Activated CD8-positive, alpha-beta memory T cell treated with anti-CD3 and anti-CD28 coated beads, Interleukin-2, amount 50 U/mL, for 1 hour (primary cell): ENCODE measurements around the gene PCDH9.

Experiments used
- DNase-seq: peaks from one replicate; pipeline ENCODE4 v3.0.0-alpha.2; 2020; ENCODE audit errors: extremely low read depth

PCDH9 gene

GRCh38 chr13:66567899-66568612, 662.1 kb downstream of the PCDH9 start:
- DNase-seq = no peak

- no peak for DNase-seq
Observed at GRCh38 chr13:66565279-66565678, 664.9 kb downstream of the PCDH9 start.

GRCh38 chr13:66563076-66563475, 667.1 kb downstream of the PCDH9 start:
- DNase-seq = no peak

GRCh38 chr13:66562054-66562453, 668.1 kb downstream of the PCDH9 start:
- DNase-seq = no peak

GRCh38 chr13:66560991-66561390, 669.1 kb downstream of the PCDH9 start:
- no peak for DNase-seq

GRCh38 chr13:66560189-66560588, 669.9 kb downstream of the PCDH9 start:
- DNase-seq = no peak

GRCh38 chr13:66559093-66559492, 671.0 kb downstream of the PCDH9 start:
- DNase-seq = no peak

GRCh38 chr13:66558506-66558905, 671.6 kb downstream of the PCDH9 start:
- DNase-seq = no peak

GRCh38 chr13:66557357-66557756, 672.8 kb downstream of the PCDH9 start:
- DNase-seq = no peak

GRCh38 chr13:66556306-66556705, 673.8 kb downstream of the PCDH9 start:
- DNase-seq = no peak

GRCh38 chr13:66553391-66553790, 676.7 kb downstream of the PCDH9 start:
- no peak for DNase-seq

GRCh38 chr13:66551128-66551527, 679.0 kb downstream of the PCDH9 start:
- DNase-seq = no peak

GRCh38 chr13:66547685-66548084, 682.5 kb downstream of the PCDH9 start:
- DNase-seq = no peak

- no peak for DNase-seq
Observed at GRCh38 chr13:66546534-66547379, 683.4 kb downstream of the PCDH9 start.

- DNase-seq = no peak
Observed at GRCh38 chr13:66543780-66544179, 686.4 kb downstream of the PCDH9 start.

GRCh38 chr13:66537417-66537816, 692.7 kb downstream of the PCDH9 start:
- DNase-seq = no peak

- no peak for DNase-seq
Observed at GRCh38 chr13:66536746-66537145, 693.4 kb downstream of the PCDH9 start.

- DNase-seq = no peak
Observed at GRCh38 chr13:66534561-66534960, 695.6 kb downstream of the PCDH9 start.

GRCh38 chr13:66532845-66533244, 697.3 kb downstream of the PCDH9 start:
- no peak for DNase-seq

GRCh38 chr13:66532146-66532545, 698.0 kb downstream of the PCDH9 start:
- DNase-seq = no peak

GRCh38 chr13:66530686-66531085, 699.5 kb downstream of the PCDH9 start:
- DNase-seq = no peak

- no peak for DNase-seq
Observed at GRCh38 chr13:66530158-66530557, 700.0 kb downstream of the PCDH9 start.

- DNase-seq = no peak
Observed at GRCh38 chr13:66528944-66529576, 701.1 kb downstream of the PCDH9 start.
